ENCODE data around the gene SGIP1.

The SGIP1 gene

DNA sequence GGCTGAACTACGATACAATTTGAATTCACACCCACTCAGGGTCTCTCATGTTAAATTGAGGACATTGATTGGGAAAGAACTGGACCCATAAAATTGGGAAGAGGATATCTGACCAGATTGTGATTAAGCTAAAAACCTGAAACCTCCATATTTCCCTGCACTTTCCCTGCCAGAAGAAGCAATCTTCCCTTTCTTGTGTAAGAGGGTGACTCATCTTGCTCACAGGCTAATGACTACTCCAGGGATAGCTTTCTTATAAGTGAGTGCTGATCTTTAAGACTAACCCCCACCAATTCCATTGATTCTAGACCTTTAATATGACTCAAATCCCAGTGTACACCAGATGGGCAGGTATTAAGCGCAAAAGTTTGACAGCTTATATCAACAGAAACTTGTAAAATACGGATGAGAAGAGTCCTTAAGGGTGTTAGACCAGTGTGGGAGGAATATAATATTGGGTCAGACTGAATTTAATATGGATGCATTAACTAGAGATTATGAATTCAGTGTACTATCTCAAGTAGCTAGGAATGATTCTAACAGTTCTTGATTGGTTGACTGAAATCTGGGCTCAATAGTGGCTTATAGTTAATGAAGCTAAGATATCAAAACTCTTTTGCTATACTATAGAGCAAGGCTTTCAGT lies 12.1 kb upstream of the SGIP1 start:
- DNase-seq, result peak; percentile 86

DNA sequence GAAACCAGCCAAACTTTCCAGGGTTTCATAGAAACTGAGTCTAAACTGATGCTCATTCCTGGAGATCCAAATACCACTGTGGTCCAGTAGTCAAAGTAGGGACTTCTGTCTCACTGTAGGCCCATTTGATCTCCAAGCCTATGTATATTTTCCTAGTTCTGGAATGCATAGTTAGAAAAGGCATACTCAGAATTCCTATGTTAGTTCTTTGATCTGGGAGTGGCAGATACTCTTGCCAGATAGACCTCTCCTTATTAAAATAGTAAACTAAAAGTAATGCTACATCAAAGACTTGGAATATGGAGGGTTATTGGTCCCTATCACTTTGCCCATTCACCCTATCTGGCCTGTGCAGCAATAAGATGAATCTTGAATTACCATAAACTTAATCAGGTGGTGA lies 10.4 kb upstream of the SGIP1 start:
- peak; percentile 41 for DNase-seq

DNA sequence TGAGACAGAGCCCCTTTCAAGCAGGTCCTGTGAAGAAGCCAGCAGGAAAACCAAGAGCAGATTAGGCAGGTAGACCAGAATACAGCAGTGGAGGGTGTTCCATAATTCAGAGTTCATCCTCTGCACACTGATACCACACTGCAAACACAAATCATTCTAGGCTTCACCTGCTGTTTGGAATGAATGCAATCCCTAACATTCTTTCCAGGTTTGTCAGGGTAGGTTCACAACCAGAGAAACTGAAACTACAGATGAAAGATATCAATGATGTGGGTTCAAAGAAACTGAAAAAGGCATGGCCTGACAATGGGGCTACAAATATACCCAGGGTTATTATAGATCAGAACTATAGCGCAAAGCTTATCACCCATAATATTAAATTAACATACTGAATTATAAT lies 8.9 kb upstream of the SGIP1 start:
- DNase-seq, result no peak

DNA sequence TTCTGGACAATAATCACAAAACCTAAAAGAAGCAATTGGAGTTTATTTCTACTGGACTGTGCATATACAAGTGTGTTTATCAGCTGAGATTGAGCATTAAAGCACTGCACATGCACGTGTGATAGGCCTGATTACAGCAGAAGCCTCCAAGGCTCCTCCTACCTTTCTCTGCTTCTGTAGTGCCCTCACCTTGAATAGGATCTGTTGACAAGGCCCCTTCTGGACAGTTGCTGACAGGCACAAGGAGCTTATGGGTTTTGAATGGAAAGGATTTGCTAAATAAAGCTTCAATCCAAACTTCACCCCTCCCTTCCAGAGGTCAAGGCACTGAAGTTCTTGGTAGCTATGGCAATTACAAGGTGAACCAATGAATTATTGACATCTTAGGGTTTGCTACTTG lies 7.9 kb upstream of the SGIP1 start:
- no peak for DNase-seq

DNA sequence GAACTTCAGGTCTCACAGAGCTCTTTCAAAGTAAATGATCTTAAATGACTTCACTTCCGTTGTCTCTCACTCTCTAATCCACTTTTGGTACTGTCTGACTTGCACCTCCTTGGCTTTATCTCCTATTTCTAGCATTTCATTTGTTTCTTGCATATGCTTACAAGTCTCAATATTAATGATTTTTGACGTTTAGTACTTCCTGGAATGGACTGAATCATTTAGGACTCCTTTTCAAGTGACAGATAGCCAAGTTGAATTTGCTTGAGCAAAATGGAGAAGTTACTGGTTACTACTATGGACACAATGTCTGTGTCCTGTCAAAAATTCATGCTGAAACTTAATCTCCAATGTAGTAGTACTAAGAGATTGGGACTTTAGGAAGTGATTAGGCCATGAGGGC lies 7.0 kb upstream of the SGIP1 start:
- no peak for DNase-seq

DNA sequence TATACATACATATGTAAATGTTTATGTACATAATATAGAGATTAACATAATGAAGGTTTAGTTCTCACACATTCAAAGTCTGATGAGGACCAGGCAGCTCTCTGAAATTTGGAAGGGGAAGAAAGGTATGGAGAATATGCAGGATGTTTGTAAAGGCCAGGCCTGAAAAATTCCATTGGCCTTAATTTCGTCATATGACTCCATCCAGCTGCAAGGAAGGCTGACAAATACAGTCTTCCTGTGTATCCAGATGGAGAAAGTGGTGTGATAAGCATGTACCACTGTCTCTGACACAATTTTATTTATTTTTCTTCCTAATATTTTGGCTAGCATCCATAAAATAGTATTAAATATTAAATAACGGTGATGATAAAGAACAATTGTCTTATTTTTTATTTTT lies 6.3 kb upstream of the SGIP1 start:
- peak; percentile 82 for DNase-seq

DNA sequence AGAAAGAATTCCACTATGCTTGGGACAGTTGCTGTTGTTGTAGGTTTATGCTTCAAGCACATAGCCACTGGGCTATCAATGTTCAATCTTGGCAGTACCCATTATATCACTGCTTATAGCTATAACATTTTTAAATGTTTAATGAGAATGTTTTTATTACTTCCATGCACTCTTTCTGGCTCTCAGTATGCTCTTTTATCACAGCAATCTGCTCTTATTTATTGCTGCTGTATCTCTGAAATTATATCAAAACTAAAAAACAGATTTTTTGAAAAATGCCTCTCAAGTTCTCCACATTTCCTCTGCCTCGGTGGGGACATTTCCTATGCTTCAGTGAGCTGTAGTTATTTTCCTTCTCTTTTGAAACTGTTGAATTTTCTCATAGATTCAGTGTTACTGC lies 5.4 kb upstream of the SGIP1 start:
- DNase-seq, result no peak

DNA sequence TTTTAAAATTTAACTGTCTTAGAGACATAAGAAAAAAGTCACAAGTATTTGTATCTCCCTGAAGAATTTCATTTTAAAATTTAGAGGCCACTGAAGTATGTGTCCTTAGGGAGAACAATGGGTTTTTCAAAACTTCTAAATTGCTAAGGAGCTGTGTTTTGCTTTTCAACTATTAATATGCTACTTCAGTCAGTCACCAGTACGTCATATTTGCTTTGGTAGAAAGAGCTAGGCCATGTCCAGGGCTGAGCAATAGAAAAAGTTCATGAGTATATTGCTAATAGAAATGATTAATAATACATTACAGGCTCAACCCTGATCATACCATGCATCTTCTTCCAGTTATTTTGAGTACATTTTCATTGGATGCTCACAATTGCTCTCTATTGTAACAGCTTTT lies 1.7 kb upstream of the SGIP1 start:
- no peak for DNase-seq

DNA sequence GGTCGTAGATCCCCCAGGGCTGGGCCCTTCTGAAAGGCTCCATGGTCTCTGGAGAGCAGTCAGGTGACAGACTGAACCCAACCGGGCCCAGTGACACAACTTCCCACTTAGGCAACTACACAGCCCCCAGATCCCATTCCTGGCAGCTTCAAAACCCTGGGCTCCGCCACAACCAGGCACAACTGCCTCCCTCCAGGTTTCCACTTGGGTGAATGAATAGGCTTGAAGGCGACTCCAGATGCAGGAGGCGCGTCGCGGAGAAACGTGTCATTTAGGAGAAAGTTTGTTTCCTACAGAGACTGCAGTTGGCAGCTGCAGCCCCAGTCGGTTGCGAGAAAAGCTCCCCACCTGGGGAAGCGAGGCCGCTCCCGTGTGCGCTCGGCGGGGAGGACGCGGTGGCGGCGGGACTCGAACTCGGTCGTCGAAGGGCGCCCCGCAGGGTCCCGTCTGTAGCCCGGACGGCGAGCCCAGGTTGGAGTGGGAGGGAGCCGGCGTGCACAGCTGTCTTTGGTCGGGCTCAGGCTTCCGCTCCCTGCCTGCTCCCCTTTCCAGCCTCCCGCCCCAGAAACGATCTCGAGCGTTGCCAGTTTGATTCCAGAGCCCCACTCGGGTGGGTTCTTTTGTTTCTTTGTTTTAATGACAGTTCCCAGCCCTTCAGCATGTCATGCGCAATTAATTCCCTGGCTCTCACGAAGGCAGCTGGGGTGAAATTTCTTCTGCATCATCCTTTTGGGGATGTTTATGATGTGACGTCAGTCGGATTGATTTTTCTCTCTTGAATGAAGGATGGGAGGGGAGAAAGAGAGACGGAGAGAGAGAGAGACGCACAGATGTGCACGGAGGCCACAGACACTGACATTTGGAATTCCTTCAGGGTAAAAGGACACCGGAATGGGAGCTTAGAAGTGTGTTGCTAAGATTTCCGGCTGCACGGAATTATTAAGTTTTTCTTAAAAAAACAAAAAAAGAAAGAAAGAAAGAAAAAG lies 862 bp upstream of the SGIP1 start:
- peak; percentile 82 for DNase-seq

DNA sequence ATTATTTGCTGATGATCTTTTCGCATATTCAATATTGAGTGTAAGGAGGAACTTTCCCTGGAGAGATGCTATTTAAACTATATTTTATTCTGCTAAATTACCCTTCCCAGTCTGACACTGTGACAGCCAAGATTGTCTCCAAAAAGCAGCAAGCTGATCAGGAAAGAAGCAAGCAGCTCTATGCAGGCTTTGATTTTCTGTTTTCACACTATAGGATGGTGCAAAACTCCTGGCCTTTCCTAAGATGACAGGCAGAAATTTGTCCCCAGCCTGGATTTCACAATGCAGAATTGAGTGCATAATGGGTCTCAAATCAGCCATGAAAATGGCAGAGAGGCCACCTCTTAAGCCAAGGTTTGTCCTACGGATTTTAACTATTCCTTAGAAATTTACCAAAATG lies 1.1 kb downstream of the SGIP1 start:
- DNase-seq, result no peak

DNA sequence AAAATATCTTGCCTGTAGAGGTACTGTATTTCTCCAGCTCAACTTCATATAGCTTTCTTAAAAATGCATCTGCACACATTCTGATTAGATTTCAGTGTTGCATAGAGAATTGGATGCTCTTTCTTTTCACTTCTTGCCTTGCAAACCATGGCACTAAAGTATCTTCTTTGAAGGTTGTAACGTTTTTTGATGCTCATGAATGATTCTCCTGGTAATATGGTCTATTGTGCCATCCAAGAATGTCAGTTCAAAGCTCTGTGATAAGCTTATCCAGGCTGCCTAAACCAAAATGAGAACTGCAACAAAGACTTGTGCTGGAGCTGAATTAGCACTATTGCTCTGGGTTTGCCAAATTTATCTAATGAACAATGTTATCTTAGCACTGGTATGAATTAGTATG lies 1.9 kb downstream of the SGIP1 start:
- DNase-seq, result no peak

DNA sequence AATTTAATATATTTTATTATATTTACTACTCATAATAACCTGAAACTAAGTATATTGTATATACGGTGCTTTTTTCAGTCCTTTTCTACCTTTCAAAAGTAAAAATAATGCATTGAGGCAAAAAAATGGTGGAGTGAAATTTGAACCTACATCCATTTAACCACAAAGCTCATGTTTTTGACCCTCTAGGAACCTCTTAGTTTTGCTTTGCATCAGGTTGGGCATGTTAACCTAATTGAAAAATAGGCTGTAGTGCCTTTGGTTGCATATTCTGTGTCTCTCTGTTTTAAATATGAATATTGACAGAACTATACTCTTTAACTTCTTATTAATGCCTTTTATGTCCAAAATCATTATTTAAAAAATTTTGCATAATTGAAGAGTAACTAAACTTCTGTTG lies 3.8 kb downstream of the SGIP1 start:
- DNase-seq, result no peak

DNA sequence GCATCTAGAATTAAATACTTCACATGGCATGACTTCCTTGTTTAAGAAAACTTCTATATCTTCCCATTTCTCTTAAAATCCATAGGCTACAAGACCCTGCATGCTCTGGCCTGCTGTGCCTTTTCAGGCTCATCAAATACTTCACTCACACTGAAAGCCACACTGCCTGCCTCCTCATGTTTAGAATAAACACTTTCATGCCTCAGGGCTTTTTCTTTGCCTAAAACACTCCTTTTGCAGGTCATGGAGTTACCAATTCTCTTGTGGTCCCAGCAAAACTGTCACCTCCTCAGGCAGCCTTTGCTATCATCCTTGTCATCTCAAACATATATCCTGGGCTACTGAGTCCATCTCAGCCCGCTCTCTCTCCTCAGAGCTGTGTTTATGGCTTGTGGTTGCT lies 5.5 kb downstream of the SGIP1 start:
- DNase-seq, result no peak

DNA sequence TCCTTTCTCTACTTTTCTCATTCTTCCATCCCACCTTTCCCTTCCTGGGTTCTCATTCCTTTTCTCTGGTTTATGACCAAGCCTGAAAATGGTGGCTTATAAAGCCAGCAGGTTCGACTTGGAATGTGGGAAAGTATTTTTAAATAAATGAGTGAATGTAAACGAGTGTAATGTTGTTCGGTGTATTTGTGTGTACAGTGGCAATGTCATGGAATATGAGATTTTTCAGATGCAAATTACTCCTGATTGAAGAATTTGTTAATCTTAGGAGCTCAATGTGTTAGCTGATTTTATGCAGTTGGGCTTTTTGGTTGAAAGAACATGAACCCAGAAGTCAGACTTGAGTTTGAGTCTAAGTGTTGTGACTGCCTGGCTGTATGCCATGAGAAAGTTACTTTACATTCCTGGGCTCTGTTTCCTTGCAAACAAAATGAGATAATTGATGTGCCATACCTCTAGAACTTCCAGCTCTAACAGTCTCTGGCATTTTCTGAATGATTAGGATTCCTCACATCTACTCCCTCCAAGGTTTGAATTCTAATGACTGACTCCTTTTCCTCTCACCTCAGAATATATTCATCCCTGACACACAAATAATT lies 6.6 kb downstream of the SGIP1 start:
- DNase-seq, result peak; percentile 75

DNA sequence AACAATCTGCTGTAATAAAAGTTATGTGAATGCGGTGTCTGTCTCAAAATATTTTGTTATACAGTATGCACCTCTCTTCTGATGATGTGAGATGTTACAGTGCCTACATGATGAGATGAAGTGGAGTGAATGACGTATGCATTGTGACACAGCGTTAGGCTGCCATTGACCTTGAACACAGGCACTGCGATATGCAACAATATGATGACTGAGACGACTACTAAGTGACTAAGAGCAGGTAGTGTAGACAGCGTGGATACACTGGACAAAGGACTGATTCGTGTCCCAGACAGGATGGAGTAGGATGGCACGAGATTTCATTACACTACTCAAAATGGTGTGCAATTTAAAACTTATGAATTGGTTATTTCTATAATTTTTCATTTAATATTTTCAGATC lies 8.4 kb downstream of the SGIP1 start:
- DNase-seq, result no peak

DNA sequence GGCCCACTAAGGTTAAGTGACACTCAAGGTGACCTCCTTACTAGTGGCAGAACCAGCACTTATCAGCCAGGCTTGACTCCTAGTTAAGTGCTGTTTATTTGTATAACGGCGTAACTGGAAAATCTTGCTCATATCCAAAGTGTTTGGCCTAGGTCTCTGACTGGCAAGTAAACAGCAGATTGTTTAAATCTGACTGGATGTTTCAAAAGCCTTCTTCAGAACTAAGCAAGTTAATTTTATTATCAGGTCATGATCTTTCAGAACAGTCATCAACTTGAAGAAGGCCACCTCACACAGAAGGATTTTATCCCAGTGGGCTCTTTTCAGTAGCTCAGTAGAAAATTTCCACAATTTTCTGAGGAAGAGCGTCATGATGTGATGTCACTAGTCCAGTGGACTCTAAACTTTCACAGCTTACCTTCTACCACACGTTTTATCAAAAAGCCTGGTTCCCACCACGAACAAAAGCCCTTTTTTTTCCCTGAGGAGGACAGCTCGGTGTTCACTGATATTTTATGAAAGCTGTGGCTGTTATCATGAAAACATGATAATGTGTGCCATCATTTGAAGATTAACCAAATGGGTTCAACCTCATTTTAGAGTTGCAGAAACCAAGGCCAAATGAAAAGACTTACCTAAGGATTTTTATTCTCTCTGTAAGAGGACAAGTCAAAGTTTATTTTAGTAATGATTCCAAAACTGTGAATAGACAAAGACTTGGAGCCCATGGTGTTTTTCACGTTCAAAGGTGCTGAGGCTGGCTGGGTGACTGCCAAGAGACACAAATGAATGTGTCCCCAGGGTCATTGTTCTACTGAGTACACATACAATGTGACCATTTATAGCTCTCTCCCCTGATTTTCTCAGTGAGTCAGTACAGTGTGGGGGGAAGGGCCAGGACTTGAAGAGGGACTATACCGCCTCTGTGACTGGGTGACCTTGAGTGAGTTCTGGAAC lies 9.1 kb downstream of the SGIP1 start:
- peak; percentile 43 for DNase-seq

DNA sequence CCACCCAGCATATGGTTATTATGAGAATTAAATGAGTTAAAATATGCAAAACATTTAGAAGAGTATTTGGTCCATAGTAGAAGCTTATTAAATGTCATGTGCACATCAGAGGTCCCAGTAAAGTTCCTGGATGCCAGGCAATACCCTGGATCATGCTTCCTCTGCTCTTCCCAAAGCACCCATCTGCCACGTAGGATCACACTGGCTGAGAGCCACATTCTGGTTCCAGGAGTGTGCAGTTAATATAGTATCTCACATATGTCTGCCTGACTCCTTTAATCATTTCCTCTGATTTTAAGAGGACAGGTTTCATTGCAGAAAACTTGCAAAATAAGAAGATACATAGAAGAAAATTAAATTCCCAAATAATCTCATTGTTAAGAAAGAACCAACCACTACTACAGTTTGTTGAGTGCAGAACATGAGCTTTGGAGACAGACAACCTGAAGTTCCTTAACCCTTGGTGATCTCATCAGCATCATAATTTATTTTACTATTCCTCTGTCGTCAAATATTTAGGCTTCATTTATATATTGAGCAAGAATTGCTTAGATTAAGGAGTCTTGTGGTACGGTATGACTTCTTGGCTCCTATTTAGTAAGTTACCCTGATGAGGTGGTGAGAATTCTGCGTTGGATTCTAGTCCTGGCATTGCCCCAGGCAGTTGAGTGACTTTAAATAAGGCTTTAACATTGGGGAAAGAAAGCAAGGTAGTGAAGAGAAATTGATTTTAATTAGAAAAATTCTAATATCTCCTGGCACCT lies 12.3 kb downstream of the SGIP1 start:
- no peak for DNase-seq

DNA sequence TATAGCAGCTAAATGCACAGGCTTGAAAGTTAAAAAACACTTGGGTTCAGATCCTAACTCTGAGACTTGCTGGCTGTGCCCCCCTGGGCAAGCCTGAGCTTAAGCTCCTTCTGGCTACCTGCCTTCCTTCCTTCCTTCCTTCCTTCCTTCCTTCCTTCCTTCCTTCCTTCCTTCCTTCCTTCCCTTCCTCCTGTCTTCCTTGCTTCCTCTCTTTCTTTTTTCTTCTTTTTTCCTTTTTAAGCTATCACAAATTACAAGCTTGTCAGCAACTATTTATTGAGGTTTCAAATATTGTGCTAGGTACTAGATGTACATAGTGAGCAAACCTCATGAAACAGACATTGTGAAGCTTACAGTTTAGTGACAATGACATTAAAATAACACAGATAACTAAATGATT lies 15.1 kb downstream of the SGIP1 start:
- no peak for DNase-seq

DNA sequence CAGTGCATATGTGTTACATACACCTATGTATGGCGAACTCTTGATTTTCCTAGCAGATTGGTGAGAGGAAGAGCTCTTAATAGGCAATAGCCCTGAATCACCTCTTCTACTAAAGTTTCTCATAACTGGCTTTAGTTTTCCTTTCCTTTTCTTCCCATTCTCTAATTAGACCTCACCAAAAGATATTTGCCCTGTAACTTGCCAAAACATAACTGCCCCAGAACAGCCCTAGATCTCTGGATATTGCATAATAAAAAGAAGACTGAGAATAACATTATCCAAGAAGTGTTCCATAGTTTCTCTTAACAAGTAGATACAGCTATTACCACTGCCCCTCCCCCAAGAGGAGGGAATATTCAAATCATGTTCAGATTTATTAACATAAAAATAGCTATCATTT lies 16.3 kb downstream of the SGIP1 start:
- no peak for DNase-seq

DNA sequence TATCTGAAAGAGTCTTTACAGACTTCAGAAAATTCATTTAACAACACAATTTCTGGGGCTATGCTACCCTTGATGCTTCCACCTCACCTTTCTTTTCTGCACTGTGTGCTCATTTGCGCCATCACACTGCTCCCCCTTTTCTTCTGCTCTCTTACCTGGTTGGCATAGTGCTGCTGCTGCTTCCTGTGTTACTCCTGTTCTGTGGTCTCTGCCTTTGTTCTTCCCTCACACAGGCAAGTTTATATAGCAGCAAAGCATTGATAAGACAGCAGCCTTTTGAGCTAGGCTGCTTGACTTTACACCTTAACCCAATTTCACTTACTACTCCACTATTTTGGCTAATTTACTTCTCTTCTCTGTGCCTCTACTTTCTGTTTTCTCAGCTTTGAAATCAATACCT lies 18.3 kb downstream of the SGIP1 start:
- DNase-seq, result no peak

DNA sequence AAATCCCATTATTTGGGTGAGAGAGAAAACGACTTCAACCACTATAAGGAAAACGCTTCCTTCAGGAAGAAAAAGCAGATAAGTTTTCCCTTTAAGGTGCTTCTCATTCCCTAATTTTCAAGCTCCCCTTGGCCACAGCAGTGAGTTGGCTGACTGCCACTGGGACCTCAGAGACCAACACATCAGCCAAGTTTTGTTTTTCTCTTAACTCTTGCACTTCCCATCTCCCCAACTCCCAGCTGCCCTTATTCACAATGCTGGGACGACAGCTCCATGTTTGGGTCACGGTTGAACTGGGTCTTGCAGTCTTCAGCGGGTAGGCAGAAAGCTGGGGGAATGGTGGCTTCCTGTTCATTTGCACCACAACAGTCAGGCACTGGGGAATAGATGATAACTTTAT lies 18.9 kb downstream of the SGIP1 start:
- DNase-seq, result no peak

DNA sequence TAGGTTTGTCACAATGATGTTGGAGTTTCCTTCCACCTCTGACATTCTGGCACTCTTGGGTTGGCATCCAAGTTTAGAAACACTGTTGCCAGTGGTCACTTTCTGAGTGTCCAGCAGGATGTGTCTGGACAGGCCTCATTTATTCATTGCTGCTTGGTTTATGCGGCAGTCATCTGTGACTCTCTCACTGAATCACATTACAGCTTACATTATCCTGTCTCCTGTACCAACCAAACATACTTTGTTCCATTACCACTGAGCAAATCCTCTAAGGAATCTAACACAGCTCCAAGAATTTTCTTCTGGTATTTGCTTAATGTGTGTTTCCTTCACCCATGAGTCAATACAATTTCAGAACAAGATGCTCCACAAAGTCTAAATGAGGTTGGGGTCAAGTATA lies 19.9 kb downstream of the SGIP1 start:
- peak; percentile 74 for DNase-seq

Data from fibroblast of upper back skin (primary cell).